GM19351 (cell line): ENCODE data around the gene SNAPC2.
A peak's percentile ranks its signal among the peaks of the same experiment; 100 is the strongest.
"Not testable (repeated sequence)": the region's sequence is repeated elsewhere in the genome, so short reads cannot be mapped to it uniquely, and the experiment has no call there.

ENCODE experiments used
- ATAC-seq: cut with Tn5 transposase; IDR thresholded peaks from one replicate; pipeline ENCODE4 v1.9.1; 2021; ENCODE audit warnings: mild to moderate bottlenecking, moderate library complexity; ENCODE audit not compliant: unreplicated experiment

The SNAPC2 gene

GRCh38 chr19:7888145-7888825 is 31.9 kb upstream of the SNAPC2 start, which contains the start of gene LRRC8E:
Gene LRRC8E (plus strand): TSS chr19:7888510. CDS start chr19:7895604, 7,094 bp downstream.
- no peak for ATAC-seq

DNA sequence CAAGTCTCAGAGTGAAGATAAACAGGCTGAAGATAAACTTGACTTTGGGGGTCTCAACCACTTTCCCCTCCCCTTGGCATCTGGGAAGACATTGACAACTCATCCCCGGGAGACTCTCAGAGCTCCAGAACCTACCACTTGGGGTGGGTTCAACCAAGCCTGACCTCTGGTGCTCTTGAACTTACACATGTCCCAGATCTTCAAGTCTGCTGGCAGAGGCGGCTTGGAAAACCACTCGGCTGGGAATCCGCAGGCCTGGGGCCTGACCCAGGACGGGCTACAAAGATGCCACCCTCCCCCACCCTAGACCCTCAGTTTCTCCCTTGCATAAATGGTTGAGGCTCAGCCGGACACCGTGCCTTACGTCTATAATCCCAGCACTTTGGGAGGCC is 31.3 kb upstream of the SNAPC2 start:
- ATAC-seq: no peak

- ATAC-seq: not testable (repeated sequence)
These were observed 26.6 kb upstream of the SNAPC2 start for GRCh38 chr19:7893362-7894101.

GRCh38 chr19:7894612-7895309 is 25.4 kb upstream of the SNAPC2 start:
- no peak for ATAC-seq

- ATAC-seq: no peak
These were observed 24.6 kb upstream of the SNAPC2 start for GRCh38 chr19:7895565-7895964.

DNA sequence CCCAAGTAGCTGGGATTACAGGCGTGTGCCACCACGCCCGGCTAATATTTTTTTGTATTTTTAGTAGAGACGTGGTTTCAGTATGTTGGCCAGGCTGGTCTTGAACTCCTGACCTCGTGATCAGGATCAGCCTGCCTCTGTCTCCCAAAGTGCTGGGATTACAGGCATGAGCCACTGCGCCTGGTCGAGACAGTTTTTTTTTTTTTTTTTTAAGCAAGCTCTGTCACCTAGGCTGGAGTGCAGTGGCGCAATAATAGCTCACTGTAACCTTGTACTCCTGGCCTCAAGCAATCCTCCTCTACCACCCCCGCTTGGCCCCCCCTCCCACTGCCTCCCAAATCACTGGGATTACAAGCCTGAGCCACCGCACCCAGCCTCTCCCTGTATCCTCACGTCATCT is 22.8 kb upstream of the SNAPC2 start:
- ATAC-seq: no peak

DNA sequence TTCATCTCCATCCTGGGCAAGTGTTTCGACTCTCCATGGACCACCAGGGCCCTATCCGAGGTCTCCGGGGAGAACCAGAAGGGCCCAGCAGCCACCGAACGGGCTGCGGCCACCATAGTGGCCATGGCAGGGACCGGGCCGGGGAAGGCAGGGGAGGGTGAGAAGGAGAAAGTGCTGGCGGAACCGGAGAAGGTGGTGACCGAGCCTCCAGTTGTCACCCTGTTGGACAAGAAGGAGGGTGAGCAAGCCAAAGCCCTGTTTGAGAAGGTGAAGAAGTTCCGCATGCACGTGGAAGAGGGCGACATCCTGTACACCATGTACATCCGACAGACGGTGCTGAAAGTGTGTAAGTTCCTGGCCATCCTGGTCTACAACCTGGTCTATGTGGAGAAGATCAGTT is 21.2 kb upstream of the SNAPC2 start:
- ATAC-seq: no peak

DNA sequence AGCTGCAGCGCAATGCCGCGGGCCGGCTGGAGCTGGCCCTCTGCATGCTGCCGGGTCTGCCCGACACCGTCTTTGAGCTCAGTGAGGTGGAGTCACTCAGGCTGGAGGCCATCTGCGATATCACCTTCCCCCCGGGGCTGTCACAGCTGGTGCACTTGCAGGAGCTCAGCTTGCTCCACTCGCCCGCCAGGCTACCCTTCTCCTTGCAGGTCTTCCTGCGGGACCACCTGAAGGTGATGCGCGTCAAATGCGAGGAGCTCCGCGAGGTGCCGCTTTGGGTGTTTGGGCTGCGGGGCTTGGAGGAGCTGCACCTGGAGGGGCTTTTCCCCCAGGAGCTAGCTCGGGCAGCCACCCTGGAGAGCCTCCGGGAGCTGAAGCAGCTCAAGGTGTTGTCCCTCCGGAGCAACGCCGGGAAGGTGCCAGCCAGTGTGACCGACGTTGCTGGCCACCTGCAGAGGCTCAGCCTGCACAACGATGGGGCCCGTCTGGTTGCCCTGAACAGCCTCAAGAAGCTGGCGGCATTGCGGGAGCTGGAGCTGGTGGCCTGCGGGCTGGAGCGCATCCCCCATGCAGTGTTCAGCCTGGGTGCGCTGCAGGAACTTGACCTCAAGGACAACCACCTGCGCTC is 20.3 kb upstream of the SNAPC2 start:
- no peak for ATAC-seq

GRCh38 chr19:7900401-7900870 is 19.7 kb upstream of the SNAPC2 start:
- ATAC-seq: no peak

GRCh38 chr19:7900931-7901330 is 19.2 kb upstream of the SNAPC2 start:
- ATAC-seq: no peak

GRCh38 chr19:7901337-7901736 is 18.8 kb upstream of the SNAPC2 start:
- ATAC-seq: no peak

- no peak for ATAC-seq
These were observed 17.3 kb upstream of the SNAPC2 start for GRCh38 chr19:7902796-7903243.

- ATAC-seq: peak; percentile 80
These were observed 16.7 kb upstream of the SNAPC2 start, which contains the start of gene MAP2K7 for GRCh38 chr19:7903244-7904073. Gene MAP2K7 (plus strand): TSS chr19:7903877. CDS start chr19:7903945, 68 bp downstream.

GRCh38 chr19:7904074-7905020 is 15.8 kb upstream of the SNAPC2 start:
- peak; percentile 31 for ATAC-seq

DNA sequence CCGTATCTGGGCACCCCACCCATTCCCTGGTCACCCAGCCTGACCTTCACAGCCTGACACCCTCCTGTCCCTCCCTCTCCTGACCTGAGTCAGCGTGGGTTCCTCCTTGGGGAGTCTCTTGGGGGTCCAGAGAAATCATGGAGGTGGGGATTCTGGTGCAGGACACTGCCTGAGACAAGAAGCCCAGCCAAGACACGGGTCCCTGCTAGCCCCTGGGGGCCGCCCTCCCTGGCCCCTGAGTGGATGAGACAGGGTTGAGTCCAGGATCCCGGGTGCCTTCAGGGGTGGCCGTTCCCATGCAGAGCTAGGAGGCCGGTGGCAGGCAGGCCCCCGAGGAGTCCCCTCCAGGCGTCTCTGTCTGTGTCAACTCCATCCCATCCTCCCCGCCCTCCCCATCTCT is 14.9 kb upstream of the SNAPC2 start:
- ATAC-seq: no peak

- no peak for ATAC-seq
These were observed 14.3 kb upstream of the SNAPC2 start for GRCh38 chr19:7905859-7906258.

GRCh38 chr19:7907122-7907521 is 13.0 kb upstream of the SNAPC2 start:
- ATAC-seq: no peak

GRCh38 chr19:7907544-7907943 is 12.6 kb upstream of the SNAPC2 start:
- no peak for ATAC-seq

DNA sequence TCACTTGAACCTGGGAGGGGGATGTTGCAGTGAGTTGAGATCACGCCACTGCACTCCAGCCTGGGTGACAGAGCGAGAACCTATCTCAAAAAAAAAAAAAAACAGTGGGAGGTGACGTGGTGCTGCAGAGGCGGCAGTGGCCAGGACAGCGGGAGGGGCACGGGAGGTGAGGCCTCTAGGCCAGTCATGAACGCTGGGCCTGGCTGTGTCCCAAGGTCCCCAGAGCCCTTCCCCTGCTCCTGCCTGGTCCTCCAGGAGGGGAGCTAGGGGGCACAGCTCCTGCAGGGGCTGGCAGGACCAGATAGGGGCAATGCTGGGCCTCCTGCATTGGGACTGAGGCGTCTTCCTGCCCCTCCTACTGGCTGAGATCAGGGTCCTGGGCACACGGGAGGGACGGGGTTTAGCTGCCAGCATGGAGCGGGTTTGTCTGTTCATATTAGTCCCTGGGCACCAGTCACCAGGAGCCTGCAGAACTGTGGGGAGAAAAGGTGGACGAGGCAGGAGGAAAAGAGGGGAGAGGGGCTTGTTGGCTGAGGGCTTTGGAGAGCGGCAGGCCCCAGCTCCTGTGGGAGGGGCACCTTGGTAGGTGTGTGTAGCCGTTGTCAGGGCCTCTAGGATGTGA is 11.9 kb upstream of the SNAPC2 start:
- ATAC-seq: no peak
